K562 (cell line): Measurements from ENCODE around the gene KCNN3. TPM values are rescaled to one million over a fixed set of nuclear protein-coding genes. Genes with fewer than 3 reads are reported as not detected.

Experiments
- ARNT ChIP-seq, 2 experiments: fragments of 450-650 bp; IDR thresholded peaks; 2 replicates each; pipeline ENCODE4 v1.6.1; 2016; ENCODE audit warnings: mild to moderate bottlenecking in 1 of 2
- CCNT2 ChIP-seq: IDR thresholded peaks from 2 replicates; pipeline ENCODE4 v1.6.1; 2011; ENCODE audit warnings: borderline replicate concordance, low read depth, mild to moderate bottlenecking, moderate library complexity, mixed read lengths, low read length; ENCODE audit not compliant: insufficient read length; ENCODE audit errors: extremely low read depth
- E4F1 ChIP-seq: fragments of 250-450 bp; sonication (Bioruptor Pico); IDR thresholded peaks from 2 replicates; pipeline ENCODE4 v1.5.0; 2021; ENCODE audit warnings: mild to moderate bottlenecking, borderline replicate concordance
- FOXK2 ChIP-seq, 2 experiments: fragments of 450-650 bp; IDR thresholded peaks in 1 of 2; conservative IDR thresholded peaks in 1 of 2; 2 replicates each; pipeline ENCODE4 v1.6.1; 2016; ENCODE audit warnings: low read depth in 2 of 2, mild to moderate bottlenecking in 1 of 2
- FOXP1 ChIP-seq: sonication (generic); formaldehyde crosslinking; IDR thresholded peaks from 2 replicates; pipeline ENCODE4 v1.8.0; 2022; ENCODE audit warnings: mild to moderate bottlenecking, missing genetic modification reagents
- HDAC3 ChIP-seq: fragments of 450-650 bp; IDR thresholded peaks from 2 replicates; pipeline ENCODE4 v1.6.1; 2018; ENCODE audit warnings: borderline replicate concordance, mild to moderate bottlenecking, moderate library complexity; ENCODE audit not compliant: partially characterized antibody
- KDM4B ChIP-seq, 2 experiments: fragments of 450-650 bp in 1 of 2; sonication (generic) in 1 of 2; IDR thresholded peaks; 2 replicates each; pipeline ENCODE4 v1.6.1; 2016 to 2017; ENCODE audit warnings: borderline replicate concordance in 2 of 2, antibody characterized with exemption in 1 of 2, low read depth in 1 of 2, mild to moderate bottlenecking in 1 of 2
- MCM3 ChIP-seq: fragments of 450-650 bp; IDR thresholded peaks from 2 replicates; pipeline ENCODE4 v1.6.1; 2016
- TAF1 ChIP-seq: IDR thresholded peaks from 2 replicates; pipeline ENCODE4 v1.6.1; 2011; ENCODE audit warnings: mild to moderate bottlenecking, low read length, moderate library complexity; ENCODE audit not compliant: insufficient read depth, control insufficient read depth, severe bottlenecking; ENCODE audit errors: extremely low read depth
- polyA plus RNA-seq, 8 experiments: library from polyadenylated mRNA; depleted of rRNA in 4 of 8; stranded (reverse) in 5 of 8; unstranded in 3 of 8; fragments of >200 nt; fragmentation: Nextera tagmentation in 2 of 8; fragmentation: Illumina TruSeq in 1 of 8; extraction: Ambion mirVana in 2 of 8; extraction: Trizol in 1 of 8; gene quantifications; 2 replicates each; pipeline versions ENCODE4 v1.2.1 to v1.2.3, GENCODE V29; 2011 to 2014; ENCODE audit warnings: inconsistent platforms in 1 of 8, missing spikeins in 1 of 8
- total RNA-seq, 7 experiments: library from RNA; depleted of rRNA in 6 of 7; stranded (reverse); fragments of >200 nt in 6 of 7; fragmentation: Illumina TruSeq in 2 of 7; extraction: Trizol in 2 of 7; gene quantifications; 2 replicates each; pipeline versions ENCODE4 v1.2.1 to v1.2.3, GENCODE V29; 2011 to 2021; ENCODE audit warnings: low replicate concordance in 1 of 7
- TF ChIP-seq, protein P1 (sequence below): IDR thresholded peaks from 2 replicates; pipeline ENCODE4 v1.6.1; 2011; ENCODE audit warnings: borderline replicate concordance, low read depth, mild to moderate bottlenecking, moderate library complexity, low read length; ENCODE audit not compliant: insufficient read depth, poor library complexity, severe bottlenecking
- TF ChIP-seq, protein P2 (sequence below): fragments of 450-650 bp; IDR thresholded peaks from 2 replicates; pipeline ENCODE4 v1.6.1; 2017; ENCODE audit warnings: mild to moderate bottlenecking, moderate library complexity

The KCNN3 gene
- total and polyA plus RNA-seq, 9 of the 15 experiments (the other 6 are each of a cell fraction or from before 2014, with no cell fraction given), result 0.02 to 0.03 TPM; not detected in 7

DNA sequence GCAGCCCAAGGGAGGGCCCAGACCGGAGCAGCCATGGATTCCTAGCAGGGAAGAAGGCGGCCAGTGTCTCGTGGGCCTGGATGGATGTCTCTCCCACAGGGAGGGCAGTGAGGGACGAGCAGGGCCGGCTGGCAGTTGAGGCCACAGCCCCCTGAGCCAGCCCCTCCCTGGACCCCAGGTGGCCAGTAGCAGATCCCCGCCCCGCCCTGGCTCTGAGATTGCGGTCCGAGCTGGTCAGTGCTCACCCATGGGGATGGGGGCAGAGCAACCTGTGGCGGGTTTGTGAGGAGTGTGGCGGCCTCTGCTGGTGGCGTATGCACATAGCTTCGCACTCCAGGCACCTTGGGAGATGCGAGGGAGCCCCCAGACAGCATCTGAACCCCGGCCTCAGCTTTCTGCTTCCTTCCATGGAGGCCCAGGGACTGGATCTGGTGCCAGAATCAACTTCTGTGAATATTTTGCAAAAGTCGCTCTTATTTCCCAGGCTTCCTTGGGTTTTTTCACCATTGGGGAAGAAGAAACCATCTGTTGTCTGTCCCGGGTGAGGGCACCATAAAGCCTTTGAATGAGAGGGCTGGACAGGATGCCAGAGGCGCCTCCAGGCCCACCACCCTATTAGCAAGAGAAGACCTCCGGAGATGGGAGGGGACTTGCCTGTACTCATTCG lies 8.4 kb upstream of the KCNN3 start (continued):
- TF ChIP-seq E4F1, result no peak
- no peak for TF ChIP-seq TAF1
- TF ChIP-seq, protein P1, sequence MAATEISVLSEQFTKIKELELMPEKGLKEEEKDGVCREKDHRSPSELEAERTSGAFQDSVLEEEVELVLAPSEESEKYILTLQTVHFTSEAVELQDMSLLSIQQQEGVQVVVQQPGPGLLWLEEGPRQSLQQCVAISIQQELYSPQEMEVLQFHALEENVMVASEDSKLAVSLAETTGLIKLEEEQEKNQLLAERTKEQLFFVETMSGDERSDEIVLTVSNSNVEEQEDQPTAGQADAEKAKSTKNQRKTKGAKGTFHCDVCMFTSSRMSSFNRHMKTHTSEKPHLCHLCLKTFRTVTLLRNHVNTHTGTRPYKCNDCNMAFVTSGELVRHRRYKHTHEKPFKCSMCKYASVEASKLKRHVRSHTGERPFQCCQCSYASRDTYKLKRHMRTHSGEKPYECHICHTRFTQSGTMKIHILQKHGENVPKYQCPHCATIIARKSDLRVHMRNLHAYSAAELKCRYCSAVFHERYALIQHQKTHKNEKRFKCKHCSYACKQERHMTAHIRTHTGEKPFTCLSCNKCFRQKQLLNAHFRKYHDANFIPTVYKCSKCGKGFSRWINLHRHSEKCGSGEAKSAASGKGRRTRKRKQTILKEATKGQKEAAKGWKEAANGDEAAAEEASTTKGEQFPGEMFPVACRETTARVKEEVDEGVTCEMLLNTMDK, result peak; percentile 1
- no peak for TF ChIP-seq ARNT (IDR thresholded peaks at IDR 0.05)
- TF ChIP-seq MCM3, result no peak
- no peak for TF ChIP-seq CCNT2
- TF ChIP-seq, protein P2, sequence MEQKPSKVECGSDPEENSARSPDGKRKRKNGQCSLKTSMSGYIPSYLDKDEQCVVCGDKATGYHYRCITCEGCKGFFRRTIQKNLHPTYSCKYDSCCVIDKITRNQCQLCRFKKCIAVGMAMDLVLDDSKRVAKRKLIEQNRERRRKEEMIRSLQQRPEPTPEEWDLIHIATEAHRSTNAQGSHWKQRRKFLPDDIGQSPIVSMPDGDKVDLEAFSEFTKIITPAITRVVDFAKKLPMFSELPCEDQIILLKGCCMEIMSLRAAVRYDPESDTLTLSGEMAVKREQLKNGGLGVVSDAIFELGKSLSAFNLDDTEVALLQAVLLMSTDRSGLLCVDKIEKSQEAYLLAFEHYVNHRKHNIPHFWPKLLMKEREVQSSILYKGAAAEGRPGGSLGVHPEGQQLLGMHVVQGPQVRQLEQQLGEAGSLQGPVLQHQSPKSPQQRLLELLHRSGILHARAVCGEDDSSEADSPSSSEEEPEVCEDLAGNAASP, result no peak
- no peak for TF ChIP-seq FOXP1
- no peak for TF ChIP-seq HDAC3
- TF ChIP-seq KDM4B (IDR thresholded peaks at IDR 0.05; ENCODE audit: borderline replicate concordance in 2 of 2, low read depth in 1 of 2), result no peak
- TF ChIP-seq FOXK2 (conservative IDR thresholded peaks at IDR 0.05 in 1 of 2, IDR thresholded peaks at IDR 0.05 in 1 of 2; ENCODE audit: low read depth in 2 of 2), result no peak
